B cell (primary cell): Measurements from ENCODE around the gene RNF227. TPM values are rescaled to one million over a fixed set of nuclear protein-coding genes. Genes with fewer than 3 reads are reported as not detected.
A peak's percentile ranks its signal among the peaks of the same experiment; 100 is the strongest.

Experiments
- ATAC-seq: fragments of 200-7000 bp; cut with Tn5 transposase; one replicate; pipeline ENCODE4 v1.10.0; 2021; ENCODE audit warnings: low read depth, mild to moderate bottlenecking, moderate number of reproducible peaks, moderate library complexity
- CTCF ChIA-PET: fragments of 350-600 bp; sonication (Branson Sonifier 250); formaldehyde crosslinking; loops from one replicate; lab custom pipeline; 2021; ENCODE audit warnings: antibody characterized with exemption, inconsistent platforms; lab: Charles Lee
- POLR2A ChIA-PET: fragments of 350-600 bp; sonication (Branson Sonifier 250); formaldehyde crosslinking; loops from one replicate; lab custom pipeline; 2021; ENCODE audit warnings: antibody characterized with exemption; lab: Charles Lee
- DNase-seq: peaks from one replicate; pipeline ENCODE4 v3.0.0; 2013
- H2AFZ ChIP-seq: 2 replicates; pipeline ENCODE4 v1.6.1; 2012; ENCODE audit warnings: mild to moderate bottlenecking, low read depth, low read length; ENCODE audit not compliant: insufficient read depth, poor library complexity, severe bottlenecking
- H3K27ac ChIP-seq, 2 donors: 1 replicate in 1 of 2; 2 replicates in 1 of 2; pipeline ENCODE4 v1.5.1; 2012 to 2013; ENCODE audit warnings: low read length in 2 of 2, mild to moderate bottlenecking in 2 of 2, moderate library complexity in 1 of 2
- H3K27me3 ChIP-seq, 4 experiments: fragments of 200-600 bp in 1 of 4; sonication (generic) in 1 of 4; replicated peaks in 1 of 4; 1 replicate in 2 of 4; 2 replicates in 2 of 4; pipeline versions ENCODE4 v1.6.1 to v1.7.0; 2013 to 2016; ENCODE audit warnings: low read length in 3 of 4, mild to moderate bottlenecking in 2 of 4, mixed read lengths in 1 of 4, moderate library complexity in 1 of 4; ENCODE audit not compliant: insufficient read depth in 4 of 4, control insufficient read depth in 3 of 4; ENCODE audit errors: control extremely low read depth in 1 of 4
- H3K36me3 ChIP-seq, 2 experiments: replicated peaks in 1 of 2; 1 replicate in 1 of 2; 2 replicates in 1 of 2; pipeline versions ENCODE4 v1.6.1 to v1.7.1; 2013; ENCODE audit warnings: low read length in 1 of 2; ENCODE audit not compliant: insufficient read depth in 2 of 2, control insufficient read depth in 1 of 2; ENCODE audit errors: control extremely low read depth in 1 of 2, extremely low read depth in 1 of 2
- H3K4me1 ChIP-seq, 2 donors: fragments of 200-600 bp in 1 of 2; sonication (generic) in 1 of 2; 1 replicate in 1 of 2; 2 replicates in 1 of 2; pipeline versions ENCODE4 v1.5.1 to v1.6.1; 2013 to 2017; ENCODE audit warnings: low read length in 2 of 2; ENCODE audit not compliant: control insufficient read depth in 2 of 2, insufficient read depth in 2 of 2
- H3K4me2 ChIP-seq: replicated peaks from 2 replicates; pipeline ENCODE3; 2012; ENCODE audit warnings: mild to moderate bottlenecking, low read depth, low read length; ENCODE audit not compliant: poor library complexity, severe bottlenecking
- H3K4me3 ChIP-seq, 5 experiments: fragments of 200-600 bp in 1 of 5; sonication (generic) in 1 of 5; 1 replicate in 3 of 5; 2 replicates in 2 of 5; pipeline versions ENCODE4 v1.5.1 to v1.7.0; 2011 to 2016; ENCODE audit warnings: low read length in 4 of 5, mild to moderate bottlenecking in 4 of 5, low read depth in 2 of 5, control low read depth in 1 of 5, moderate library complexity in 1 of 5; ENCODE audit not compliant: insufficient read depth in 1 of 5; ENCODE audit errors: control extremely low read depth in 1 of 5, extremely low read depth in 1 of 5
- H3K79me2 ChIP-seq: fragments of 200-600 bp; sonication (generic); one replicate; pipeline ENCODE4 v1.6.0; 2016; ENCODE audit warnings: low read length; ENCODE audit not compliant: control insufficient read depth, insufficient read depth
- H3K9ac ChIP-seq: fragments of 200-600 bp; sonication (generic); 2 replicates; pipeline ENCODE4 v1.6.1; 2017; ENCODE audit warnings: mild to moderate bottlenecking, low read length, moderate library complexity
- H3K9me3 ChIP-seq, 3 donors: one replicate each; pipeline versions ENCODE4 v1.6.1 to v1.7.1; 2013; ENCODE audit warnings: low read length in 2 of 3; ENCODE audit not compliant: control insufficient read depth in 2 of 3, insufficient read depth in 1 of 3; ENCODE audit errors: control extremely low read depth in 1 of 3
- H4K20me1 ChIP-seq: 2 replicates; pipeline ENCODE4 v1.6.0; 2012; ENCODE audit warnings: mild to moderate bottlenecking, low read length; ENCODE audit not compliant: insufficient read depth, control insufficient read depth, poor library complexity, severe bottlenecking
- H3K27ac Mint-ChIP-seq: one replicate; pipeline ENCODE4 v1.8.0; 2021; ENCODE audit warnings: mixed read lengths
- H3K27me3 Mint-ChIP-seq: one replicate; pipeline ENCODE4 v1.8.0; 2021; ENCODE audit warnings: mixed read lengths
- H3K4me1 Mint-ChIP-seq: one replicate; pipeline ENCODE4 v1.8.0; 2021; ENCODE audit warnings: mixed read lengths
- H3K4me3 Mint-ChIP-seq: one replicate; pipeline ENCODE4 v1.8.0; 2021; ENCODE audit warnings: mixed read lengths
- H3K9me3 Mint-ChIP-seq: one replicate; pipeline ENCODE4 v1.8.0; 2022; ENCODE audit warnings: mixed read lengths; ENCODE audit not compliant: insufficient read depth
- CTCF ChIP-seq: fragments of 200-600 bp; IDR thresholded peaks from one replicate; pipeline ENCODE4 v1.8.0; 2022; ENCODE audit warnings: antibody characterized with exemption, mild to moderate bottlenecking
- EZH2 ChIP-seq: IDR thresholded peaks from 2 replicates; pipeline ENCODE4 v1.6.1; 2012; ENCODE audit warnings: borderline replicate concordance, low read depth, mild to moderate bottlenecking, moderate library complexity, low read length; ENCODE audit not compliant: insufficient read depth, poor library complexity, severe bottlenecking
- WGBS: methylation state at CpG from one replicate; pipeline ENCODE4 v1.1.5; 2013; ENCODE audit warnings: missing lambda C conversion rate; ENCODE audit not compliant: insufficient coverage; 5-methylcytosine and 5-hydroxymethylcytosine counted together
- intact Hi-C: fragments of 100-400 bp; cut with micrococcal nuclease; formaldehyde crosslinking; loops from one replicate; pipeline ENCODE4 v1.10.0; 2022
- polyA plus RNA-seq: library from polyadenylated mRNA; depleted of rRNA; stranded (reverse); fragments of >200 nt; gene quantifications from 2 replicates; pipeline ENCODE4 v1.2.3, GENCODE V29; 2012
- total RNA-seq, 2 donors: library from RNA; stranded (reverse); fragments of 120-200 nt in 1 of 2; gene quantifications; 1 replicate in 1 of 2; 2 replicates in 1 of 2; pipeline versions ENCODE4 v1.2.3 to v1.2.4, GENCODE V29; 2013 to 2022

RNF227 gene
- total and polyA plus RNA-seq, 2 donors (not counting 1 experiment from before 2014, with no cell fraction given), result 3.8 to 11.8 TPM

DNA sequence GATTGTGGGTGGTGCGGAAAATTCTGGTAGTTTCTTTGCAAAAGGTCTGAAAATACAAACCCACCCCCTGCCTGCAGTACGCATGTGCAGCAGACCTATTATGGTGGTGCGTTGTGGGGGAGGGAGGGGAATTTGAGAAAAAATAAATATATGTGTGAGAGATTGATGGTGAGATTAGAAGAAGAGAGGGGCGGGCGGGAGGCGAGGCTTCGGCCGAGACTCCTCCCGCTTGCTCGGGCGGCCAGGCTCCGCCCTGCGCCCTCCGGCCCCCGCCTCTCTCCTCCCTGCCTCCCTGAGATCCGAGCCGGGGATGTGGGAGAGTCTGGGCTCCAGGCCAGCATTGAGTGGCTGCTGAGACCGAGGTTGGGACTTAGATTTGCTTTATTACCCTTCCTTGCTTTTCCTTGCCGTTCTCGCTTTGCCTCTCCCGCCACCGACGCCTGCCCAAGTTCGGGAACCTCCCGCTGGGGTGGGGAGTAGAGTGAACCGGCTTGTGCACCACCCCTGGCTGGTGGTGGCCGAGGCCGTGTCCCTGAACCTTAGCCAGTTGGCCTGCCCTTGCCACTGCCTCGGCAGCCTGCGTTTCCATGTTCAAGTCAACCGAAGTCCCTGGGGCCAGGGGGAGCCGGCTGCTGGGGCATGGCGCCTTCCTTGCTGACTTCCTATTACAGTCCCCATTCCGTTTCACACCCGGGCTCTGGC is 28.5 kb downstream of the RNF227 start:
- POLR2A ChIA-PET, result no interaction called here
- H3K4me2 ChIP-seq, result peak overlapping the region; percentile 86
- peaks cover 3% of the 10 kb centered on the region for H3K4me1 Mint-ChIP-seq
- H3K9me3 ChIP-seq, result no peaks in the 10 kb centered on the region
- peak overlapping the region; percentile 65 to 95 (median 79) for H3K4me3 ChIP-seq
- WGBS, result under 1% methylated on average over 29 of the region's 35 CpGs
- H3K27ac Mint-ChIP-seq, result no peak overlapping the region
- intact Hi-C loops, result loop anchor here (1.0 to 10.0 kb wide), 5 partner anchors 28 to 143 kb away; partner anchors contain the start of genes CNTROB and NAA38
- H3K4me3 Mint-ChIP-seq, result no peak overlapping the region
- peaks cover 0 to 8% of the 10 kb centered on the region in 2 experiments for H3K36me3 ChIP-seq
- peaks cover 19 to 36% of the 10 kb centered on the region in 2 donors for H3K4me1 ChIP-seq
- no peaks in the 10 kb centered on the region for H3K27me3 ChIP-seq
- TF ChIP-seq EZH2 (no peak), CTCF (no peak)
- peak; percentile 86 for DNase-seq
- no peaks in the 10 kb centered on the region for H4K20me1 ChIP-seq
- CTCF ChIA-PET, result no interaction called here
- peak overlapping the region; percentile 46 to 68 for H3K27ac ChIP-seq
- H3K9ac ChIP-seq, result peak overlapping the region; percentile 68
- H3K27me3 Mint-ChIP-seq, result no peaks in the 10 kb centered on the region
- H3K9me3 Mint-ChIP-seq, result no peaks in the 10 kb centered on the region
- peak; percentile 75 for ATAC-seq
- peaks cover 14% of the 10 kb centered on the region for H3K79me2 ChIP-seq
- H2AFZ ChIP-seq, result peak overlapping the region; percentile 93

DNA sequence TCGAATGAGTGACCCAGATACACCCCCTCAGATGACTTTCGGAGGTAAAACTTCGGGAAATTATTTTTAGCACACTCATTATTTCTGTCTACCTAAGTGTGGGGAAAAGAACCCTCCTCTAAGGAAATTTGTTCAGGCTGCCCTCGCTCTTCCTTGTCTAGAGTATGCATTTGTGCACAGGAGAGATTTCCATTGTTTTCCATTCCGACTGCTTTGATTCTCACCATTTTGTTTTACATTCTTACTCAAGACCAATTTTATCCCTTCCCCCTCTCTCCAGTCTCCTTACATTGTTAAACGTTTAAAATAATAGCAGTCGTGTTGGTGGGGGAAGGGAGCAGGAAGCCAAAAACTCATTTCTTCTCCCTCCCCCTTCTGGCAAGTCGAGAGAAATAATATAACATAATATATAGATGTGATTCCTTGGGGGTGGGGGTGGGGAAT is 29.0 kb downstream of the RNF227 start:
- Histone ChIP-seq H3K27me3 (no peaks in the 10 kb centered on the region), H3K36me3 (peaks cover 0 to 8% of the 10 kb centered on the region in 2 experiments), H3K4me1 (peaks cover 20 to 38% of the 10 kb centered on the region in 2 donors), H4K20me1 (no peaks in the 10 kb centered on the region), H3K79me2 (peaks cover 14% of the 10 kb centered on the region), H3K9ac (peak overlapping the region; percentile 68), H2AFZ (peak overlapping the region; percentile 69), H3K4me2 (peak overlapping the region; percentile 86), H3K27ac (peak overlapping the region; percentile 46 to 68), H3K9me3 (no peaks in the 10 kb centered on the region), H3K4me3 (peak overlapping the region; percentile 65 to 95 (median 79))
- no peaks in the 10 kb centered on the region for H3K9me3 Mint-ChIP-seq
- no CpG with 5 or more reads among the region's 8 CpGs for WGBS
- ChIA-PET CTCF (interaction anchor here (1.4 kb wide), 2 partner anchors 28 to 102 kb away, joined by 3 read pairs; partner anchors contain the start of gene RNF227), POLR2A (interaction anchor here (1.4 kb wide), 1 partner anchor 30 kb away, joined by 8 read pairs; the partner anchor contains the start of gene NAA38)
- H3K4me1 Mint-ChIP-seq, result peaks cover 3% of the 10 kb centered on the region
- no peak overlapping the region for H3K4me3 Mint-ChIP-seq
- DNase-seq (no peak), ATAC-seq (no peak)
- H3K27ac Mint-ChIP-seq, result no peak overlapping the region
- intact Hi-C loops, result loop anchor here (1.0 to 10.0 kb wide), 4 partner anchors 28 to 142 kb away; partner anchors contain the start of gene CNTROB
- TF ChIP-seq CTCF (no peak), EZH2 (no peak)
- no peaks in the 10 kb centered on the region for H3K27me3 Mint-ChIP-seq
